CD14-positive monocyte (primary cell): ENCODE data around the gene EGLN2. TPM values are rescaled to one million over a fixed set of nuclear protein-coding genes. Genes with fewer than 3 reads are reported as not detected.

Source experiments
- DNase-seq, 3 donors: peaks; one replicate each; pipeline ENCODE4 v3.0.0-alpha.2; 2011 to 2022
- H2AFZ ChIP-seq: 2 replicates; pipeline ENCODE4 v1.6.0; 2012; ENCODE audit warnings: mild to moderate bottlenecking, low read depth, low read length, inconsistent platforms; ENCODE audit not compliant: insufficient read depth, poor library complexity, severe bottlenecking
- H3K27ac ChIP-seq, 2 donors: 1 replicate in 1 of 2; 2 replicates in 1 of 2; pipeline ENCODE4 v1.5.1; 2012 to 2013; ENCODE audit warnings: low read length in 2 of 2, control low read depth in 1 of 2, inconsistent platforms in 1 of 2, low read depth in 1 of 2, mild to moderate bottlenecking in 1 of 2
- H3K27me3 ChIP-seq, 2 donors: one replicate each; pipeline versions ENCODE4 v1.6.0 to v1.6.1; 2011 to 2013; ENCODE audit warnings: low read length in 2 of 2; ENCODE audit not compliant: control insufficient read depth in 2 of 2, insufficient read depth in 2 of 2
- H3K36me3 ChIP-seq, 2 donors: replicated peaks in 1 of 2; 1 replicate in 1 of 2; 2 replicates in 1 of 2; pipeline versions ENCODE4 v1.5.1 to v1.6.1; 2012 to 2013; ENCODE audit warnings: low read length in 2 of 2, control low read depth in 1 of 2, inconsistent platforms in 1 of 2, mild to moderate bottlenecking in 1 of 2; ENCODE audit not compliant: insufficient read depth in 2 of 2, control insufficient read depth in 1 of 2
- H3K4me1 ChIP-seq, 2 donors: 1 replicate in 1 of 2; 2 replicates in 1 of 2; pipeline versions ENCODE4 v1.5.1 to v1.6.1; 2012 to 2013; ENCODE audit warnings: low read length in 2 of 2, control low read depth in 1 of 2, inconsistent platforms in 1 of 2, mild to moderate bottlenecking in 1 of 2, moderate library complexity in 1 of 2; ENCODE audit not compliant: insufficient read depth in 2 of 2, control insufficient read depth in 1 of 2
- H3K4me2 ChIP-seq: replicated peaks from 2 replicates; pipeline ENCODE3; 2012; ENCODE audit warnings: low read length, moderate library complexity, mild to moderate bottlenecking; ENCODE audit not compliant: poor library complexity, severe bottlenecking; ENCODE audit errors: extremely low read depth
- H3K4me3 ChIP-seq, 3 experiments: fragments of 200-600 bp in 1 of 3; sonication (generic) in 1 of 3; replicated peaks in 1 of 3; 1 replicate in 2 of 3; 2 replicates in 1 of 3; pipeline ENCODE4 v1.5.1; 2011 to 2013; ENCODE audit warnings: low read length in 3 of 3, mild to moderate bottlenecking in 3 of 3, control low read depth in 2 of 3, low read depth in 2 of 3, inconsistent platforms in 1 of 3, moderate library complexity in 1 of 3
- H3K79me2 ChIP-seq: 2 replicates; pipeline ENCODE4 v1.6.0; 2012; ENCODE audit warnings: mild to moderate bottlenecking, control low read depth, inconsistent platforms, low read length, moderate library complexity; ENCODE audit not compliant: insufficient read depth
- H3K9ac ChIP-seq: 2 replicates; pipeline ENCODE4 v1.6.0; 2017; ENCODE audit warnings: low read length, mild to moderate bottlenecking; ENCODE audit not compliant: insufficient read depth, poor library complexity, severe bottlenecking
- H3K9me3 ChIP-seq, 2 donors: replicated peaks in 1 of 2; 1 replicate in 1 of 2; 2 replicates in 1 of 2; pipeline versions ENCODE4 v1.5.1 to v1.6.1; 2012 to 2013; ENCODE audit warnings: low read length in 2 of 2, control low read depth in 1 of 2; ENCODE audit not compliant: control insufficient read depth in 1 of 2, insufficient read depth in 1 of 2
- H4K20me1 ChIP-seq: 2 replicates; pipeline ENCODE4 v1.6.0; 2012; ENCODE audit warnings: mild to moderate bottlenecking, low read length, control low read depth, moderate library complexity; ENCODE audit not compliant: insufficient read depth
- H3K27ac Mint-ChIP-seq, 7 donors: one replicate each; pipeline ENCODE4 v1.8.0; 2020; ENCODE audit warnings: mild to moderate bottlenecking in 7 of 7, mixed read lengths in 7 of 7, moderate library complexity in 6 of 7, inconsistent platforms in 2 of 7
- H3K27me3 Mint-ChIP-seq, 3 donors: one replicate each; pipeline ENCODE4 v1.8.0; 2021 to 2022; ENCODE audit warnings: low read depth in 3 of 3, mild to moderate bottlenecking in 3 of 3, mixed read lengths in 3 of 3, moderate library complexity in 3 of 3, inconsistent platforms in 1 of 3
- H3K36me3 Mint-ChIP-seq, 2 donors: one replicate each; pipeline ENCODE4 v1.8.0; 2020; ENCODE audit warnings: mixed read lengths in 2 of 2, inconsistent platforms in 1 of 2, mild to moderate bottlenecking in 1 of 2
- H3K4me1 Mint-ChIP-seq: one replicate; pipeline ENCODE4 v1.8.0; 2020; ENCODE audit warnings: mild to moderate bottlenecking, mixed read lengths
- H3K4me3 Mint-ChIP-seq, 2 donors: one replicate each; pipeline ENCODE4 v1.8.0; 2020; ENCODE audit warnings: mild to moderate bottlenecking in 2 of 2, mixed read lengths in 2 of 2, moderate library complexity in 1 of 2
- H3K9me3 Mint-ChIP-seq, 7 donors: one replicate each; pipeline ENCODE4 v1.8.0; 2020 to 2022; ENCODE audit warnings: mixed read lengths in 7 of 7, mild to moderate bottlenecking in 6 of 7, moderate library complexity in 6 of 7, inconsistent platforms in 2 of 7
- CTCF ChIP-seq: fragments of 200-600 bp; IDR thresholded peaks from one replicate; pipeline ENCODE4 v1.8.0; 2022; ENCODE audit warnings: antibody characterized with exemption, mild to moderate bottlenecking
- WGBS: methylation state at CpG from one replicate; pipeline ENCODE4 v1.1.5; 2013; ENCODE audit warnings: missing lambda C conversion rate; ENCODE audit not compliant: insufficient coverage; 5-methylcytosine and 5-hydroxymethylcytosine counted together
- intact Hi-C, 2 donors: fragments of 100-400 bp; cut with micrococcal nuclease; formaldehyde crosslinking; loops; one replicate each; pipeline versions ENCODE4 v1.15.0 to v1.15.1; 2023
- polyA plus RNA-seq, 3 donors: library from polyadenylated mRNA; depleted of rRNA in 1 of 3; unstranded in 2 of 3; stranded (reverse) in 1 of 3; fragments of 300-500 nt in 2 of 3; fragments of >200 nt in 1 of 3; fragmentation: Illumina TruSeq in 2 of 3; gene quantifications; 1 replicate in 2 of 3; 2 replicates in 1 of 3; pipeline ENCODE4 v1.2.3, GENCODE V29; 2012 to 2021

EGLN2 gene
- polyA plus RNA-seq, 3 donors: 60.6 to 76.8 (median 64.5) TPM

- peak overlapping the region; percentile 63 for H2AFZ ChIP-seq
- peak overlapping the region in 1 of 3 experiments; percentile 85 for H3K4me3 ChIP-seq
- peak overlapping the region; percentile 95 to 97 for H3K27ac ChIP-seq
- H3K27me3 Mint-ChIP-seq: peaks cover 0 to 4% (median 2%) of the 10 kb centered on the region in 3 donors
- peak overlapping the region in 1 of 2 donors; percentile 94 for H3K4me3 Mint-ChIP-seq
- peaks cover 29% of the 10 kb centered on the region for H3K4me1 Mint-ChIP-seq
- H3K36me3 Mint-ChIP-seq: peaks cover 18 to 24% of the 10 kb centered on the region in 2 donors
- peak overlapping the region; percentile 93 for H3K4me2 ChIP-seq
- H3K9ac ChIP-seq: peak overlapping the region; percentile 78
- intact Hi-C loops: loop anchor here in 1 of 2 donors (2.0 to 5.0 kb wide), 2 partner anchors 36 to 62 kb away; no protein-coding TSS in a partner anchor
- H3K36me3 ChIP-seq: peaks cover 0 to 18% of the 10 kb centered on the region in 2 donors
- peaks cover 19 to 24% of the 10 kb centered on the region in 2 donors for H3K4me1 ChIP-seq
- no peak for TF ChIP-seq CTCF
- peak overlapping the region; percentile 68 to 100 (median 99) for H3K27ac Mint-ChIP-seq
- no peaks in the 10 kb centered on the region for H3K27me3 ChIP-seq
- H3K9me3 ChIP-seq: no peaks in the 10 kb centered on the region
- WGBS: no CpG with 5 or more reads among the region's 7 CpGs
- no peak for DNase-seq
- H4K20me1 ChIP-seq: peaks cover 20% of the 10 kb centered on the region
- H3K79me2 ChIP-seq: peaks cover 21% of the 10 kb centered on the region
- peaks cover 0 to 4% (median 0%) of the 10 kb centered on the region in 7 donors for H3K9me3 Mint-ChIP-seq
Observed at GRCh38 chr19:40776364-40776763, 22.6 kb upstream of the EGLN2 start.

DNA sequence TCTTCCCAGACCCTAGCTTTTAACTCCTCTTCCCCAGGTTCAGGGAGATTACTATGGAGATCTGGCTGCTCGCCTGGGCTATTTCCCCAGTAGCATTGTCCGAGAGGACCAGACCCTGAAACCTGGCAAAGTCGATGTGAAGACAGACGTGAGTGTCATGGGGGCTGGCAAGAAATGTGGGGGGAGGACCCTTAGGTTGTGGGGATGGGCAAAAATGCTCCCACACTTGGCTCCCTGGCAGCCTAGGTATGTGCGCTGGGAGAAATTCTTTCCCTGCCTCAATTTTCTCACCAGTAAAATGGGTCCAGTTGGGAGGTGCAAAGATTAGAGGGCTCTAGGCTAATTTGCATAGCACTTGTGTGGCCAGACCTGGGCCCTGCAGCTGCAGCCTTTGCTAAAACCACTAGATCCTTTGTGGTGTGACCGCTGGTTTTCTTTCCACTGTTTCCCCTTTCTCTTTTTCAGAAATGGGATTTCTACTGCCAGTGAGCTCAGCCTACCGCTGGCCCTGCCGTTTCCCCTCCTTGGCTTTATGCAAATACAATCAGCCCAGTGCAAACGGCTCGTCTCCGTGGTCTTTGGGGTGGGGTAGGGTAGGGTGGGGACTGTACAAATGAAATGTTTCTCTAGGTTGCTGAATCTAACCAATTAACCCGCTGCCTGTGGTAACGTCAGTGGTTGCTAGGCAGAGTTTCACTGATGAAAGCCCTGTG is 21.9 kb upstream of the EGLN2 start:
- peaks cover 19 to 24% of the 10 kb centered on the region in 2 donors for H3K4me1 ChIP-seq
- peaks cover 31% of the 10 kb centered on the region for H3K4me1 Mint-ChIP-seq
- no peaks in the 10 kb centered on the region for H3K9me3 ChIP-seq
- peaks cover 22 to 27% of the 10 kb centered on the region in 2 donors for H3K36me3 Mint-ChIP-seq
- H3K36me3 ChIP-seq: peaks cover 1 to 18% of the 10 kb centered on the region in 2 donors
- intact Hi-C loops: loop anchor here in 1 of 2 donors (2.0 to 5.0 kb wide), 2 partner anchors 35 to 62 kb away; no protein-coding TSS in a partner anchor
- H3K9me3 Mint-ChIP-seq: peaks cover 0 to 1% (median 0%) of the 10 kb centered on the region in 7 donors
- peaks cover 23% of the 10 kb centered on the region for H4K20me1 ChIP-seq
- peak overlapping the region; percentile 95 to 97 for H3K27ac ChIP-seq
- peak overlapping the region; percentile 93 for H3K4me2 ChIP-seq
- peak overlapping the region; percentile 94 to 97 for H3K4me3 Mint-ChIP-seq
- peak overlapping the region; percentile 78 for H3K9ac ChIP-seq
- peaks cover 0 to 2% (median 1%) of the 10 kb centered on the region in 3 donors for H3K27me3 Mint-ChIP-seq
- 7% methylated on average over 5 of the region's 13 CpGs for WGBS
- H3K79me2 ChIP-seq: peaks cover 21% of the 10 kb centered on the region
- peak; percentile 96 to 98 (median 97) for DNase-seq
- H2AFZ ChIP-seq: peak overlapping the region; percentile 63
- peak overlapping the region; percentile 97 to 100 (median 99) for H3K27ac Mint-ChIP-seq
- H3K27me3 ChIP-seq: no peaks in the 10 kb centered on the region
- peak overlapping the region; percentile 69 to 89 (median 85) for H3K4me3 ChIP-seq
- no peak for TF ChIP-seq CTCF
